GM12878 (cell line): ENCODE results near the gene DOHH. TPM values are rescaled to one million over a fixed set of nuclear protein-coding genes. Genes with fewer than 3 reads are reported as not detected.

Experiments
- ATAC-seq: fragments of 200-7000 bp; cut with Tn5 transposase; 3 replicates; pipeline ENCODE4 v1.9.1; 2020; ENCODE audit warnings: mild to moderate bottlenecking, moderate library complexity
- BruUV-seq: library from RNA; stranded (reverse); fragments of 400-500 nt; replicated peaks from 2 replicates; lab custom pipeline; 2021; lab: Mats Ljungman, UMichigan
- CTCF ChIA-PET: fragments of 300-600 bp; sonication (Branson Sonifier 250); formaldehyde crosslinking; extraction: SDS; loops from one replicate; lab custom pipeline; 2021; ENCODE audit warnings: inconsistent platforms; lab: Yijun Ruan, JAX
- POLR2A ChIA-PET: fragments of 350-600 bp; formaldehyde crosslinking; extraction: SDS; loops from one replicate; lab custom pipeline; 2021; ENCODE audit warnings: inconsistent platforms; lab: Charles Lee
- RAD21 ChIA-PET: fragments of 300-600 bp; sonication (Branson Sonifier 250); formaldehyde crosslinking; loops from one replicate; lab custom pipeline; 2023; ENCODE audit warnings: antibody characterized with exemption; ENCODE audit not compliant: unreplicated experiment; lab: Charles Lee
- SMC1A ChIA-PET: fragments of 300-600 bp; sonication (Branson Sonifier 250); formaldehyde crosslinking; loops from one replicate; lab custom pipeline; 2023; ENCODE audit not compliant: unreplicated experiment, uncharacterized antibody; lab: Charles Lee
- DNase-seq: peaks from one replicate; pipeline ENCODE4 v3.0.0-alpha.2; 2011; ENCODE audit warnings: low read depth, low spot score
- FAIRE-seq: peaks from 3 replicates; lab custom pipeline; 2011; peaks lifted over from hg19 to GRCh38; lab: Jason Lieb, UNC
- H2AFZ ChIP-seq: 2 replicates; pipeline ENCODE4 v1.6.0; 2011; ENCODE audit warnings: low read depth, low read length, control low read depth; ENCODE audit not compliant: control insufficient read depth
- H3K27ac ChIP-seq: 2 replicates; pipeline ENCODE4 v1.5.1; 2011; ENCODE audit warnings: control low read depth; ENCODE audit not compliant: control insufficient read depth, insufficient read depth
- H3K27me3 ChIP-seq, 2 experiments: replicated peaks in 1 of 2; 2 replicates each; pipeline versions ENCODE4 v1.6.0 to v1.6.1; 2011; ENCODE audit warnings: low read length in 1 of 2; ENCODE audit not compliant: control insufficient read depth in 2 of 2, insufficient read depth in 2 of 2
- H3K36me3 ChIP-seq, 2 experiments: 2 replicates each; pipeline ENCODE4 v1.5.1; 2011; ENCODE audit warnings: low read length in 1 of 2; ENCODE audit not compliant: control insufficient read depth in 2 of 2, insufficient read depth in 2 of 2
- H3K4me1 ChIP-seq: 2 replicates; pipeline ENCODE4 v1.6.1; 2011; ENCODE audit warnings: mild to moderate bottlenecking, low read length, moderate library complexity, mixed read lengths; ENCODE audit not compliant: control insufficient read depth, insufficient read depth
- H3K4me2 ChIP-seq: 2 replicates; pipeline ENCODE4 v1.6.0; 2011; ENCODE audit warnings: control low read depth; ENCODE audit not compliant: control insufficient read depth, insufficient read depth
- H3K4me3 ChIP-seq: fragments of 200-600 bp; sonication (generic); 2 replicates; pipeline ENCODE4 v1.5.1; 2016
- H3K79me2 ChIP-seq: 2 replicates; pipeline ENCODE4 v1.6.0; 2011; ENCODE audit warnings: low read length; ENCODE audit not compliant: control insufficient read depth, insufficient read depth
- H3K9ac ChIP-seq: 2 replicates; pipeline ENCODE4 v1.8.0; 2011; ENCODE audit warnings: low read length, control low read depth, mixed read lengths; ENCODE audit not compliant: control insufficient read depth, insufficient read depth
- H3K9me3 ChIP-seq: replicated peaks from 3 replicates; pipeline ENCODE4 v1.5.1; 2011; ENCODE audit warnings: mild to moderate bottlenecking, low read length; ENCODE audit not compliant: control insufficient read depth, insufficient read depth
- H4K20me1 ChIP-seq: 2 replicates; pipeline ENCODE4 v1.6.0; 2011; ENCODE audit not compliant: control insufficient read depth, insufficient read depth
- EZH2 ChIP-seq: IDR thresholded peaks from 2 replicates; pipeline ENCODE4 v1.6.1; 2012; ENCODE audit warnings: low read depth, mild to moderate bottlenecking, control low read depth, inconsistent platforms, low read length, borderline replicate concordance; ENCODE audit not compliant: control insufficient read depth
- FOXM1 ChIP-seq: IDR thresholded peaks from 2 replicates; pipeline ENCODE4 v1.6.1; 2012; ENCODE audit warnings: low read depth, mild to moderate bottlenecking, inconsistent platforms, low read length, moderate library complexity
- MTA3 ChIP-seq: IDR thresholded peaks from 2 replicates; pipeline ENCODE4 v1.6.1; 2012; ENCODE audit warnings: low read length, inconsistent platforms, borderline replicate concordance
- NKRF ChIP-seq: fragments of 450-650 bp; conservative IDR thresholded peaks from 2 replicates; pipeline ENCODE4 v1.6.1; 2017; ENCODE audit warnings: mild to moderate bottlenecking, moderate library complexity
- POLR2AphosphoS5 ChIP-seq: IDR thresholded peaks from 2 replicates; pipeline ENCODE4 v1.6.1; 2011; ENCODE audit warnings: mild to moderate bottlenecking, low read length, inconsistent platforms
- RCOR1 ChIP-seq: conservative IDR thresholded peaks from 2 replicates; pipeline ENCODE4 v1.6.1; 2012; ENCODE audit warnings: low read depth, low read length, improper control_type of control experiment
- SIX5 ChIP-seq: IDR thresholded peaks from 2 replicates; pipeline ENCODE4 v1.6.1; 2011; ENCODE audit warnings: mild to moderate bottlenecking, low read depth, low read length, moderate library complexity; ENCODE audit not compliant: severe bottlenecking
- SKIL ChIP-seq: fragments of 450-650 bp; IDR thresholded peaks from 2 replicates; pipeline ENCODE4 v1.6.1; 2017; ENCODE audit warnings: mild to moderate bottlenecking, low read depth, inconsistent platforms; ENCODE audit not compliant: poor library complexity, severe bottlenecking
- STAT1 ChIP-seq: fragments of 450-650 bp; conservative IDR thresholded peaks from 2 replicates; pipeline ENCODE4 v1.6.1; 2014; ENCODE audit warnings: antibody characterized with exemption, mild to moderate bottlenecking
- ZZZ3 ChIP-seq: IDR thresholded peaks from 2 replicates; pipeline ENCODE4 v1.6.1; 2011; ENCODE audit warnings: low read depth; ENCODE audit not compliant: control insufficient read depth, insufficient read length
- WGBS: methylation state at CpG from one replicate; pipeline ENCODE4 v1.1.6; 2016; ENCODE audit warnings: low lambda C conversion rate; ENCODE audit not compliant: insufficient replicate concordance, insufficient coverage; ENCODE audit errors: missing lambda C conversion rate; 5-methylcytosine and 5-hydroxymethylcytosine counted together
- in situ Hi-C: fragments of 300-500 bp; cut with MboI; formaldehyde crosslinking; loops from 9 replicates; pipeline ENCODE4 v1.14.3; 2018; ENCODE audit warnings: mixed read lengths
- intact Hi-C: fragments of 100-400 bp; cut with micrococcal nuclease; formaldehyde crosslinking; loops from one replicate; pipeline ENCODE4 v1.14.2; 2022; ENCODE audit not compliant: unreplicated experiment
- polyA plus RNA-seq, 11 experiments: library from polyadenylated mRNA; depleted of rRNA in 4 of 11; unstranded in 6 of 11; stranded (reverse) in 5 of 11; fragments of >200 nt; fragmentation: Nextera tagmentation in 4 of 11; fragmentation: Illumina TruSeq in 1 of 11; extraction: Ambion mirVana in 4 of 11; extraction: Trizol in 1 of 11; gene quantifications; 1 replicate in 1 of 11; 2 replicates in 10 of 11; pipeline versions ENCODE4 v1.2.1 to v1.2.3, GENCODE V29; 2011 to 2016; ENCODE audit warnings: inconsistent platforms in 2 of 11, missing spikeins in 2 of 11, low read depth in 1 of 11
- total RNA-seq, 4 experiments: library from RNA; depleted of rRNA in 3 of 4; stranded (reverse); fragments of >200 nt in 3 of 4; fragmentation: Illumina TruSeq in 1 of 4; extraction: Trizol in 1 of 4; gene quantifications; 2 replicates each; pipeline versions ENCODE4 v1.2.1 to v1.2.3, GENCODE V29; 2013 to 2021
- TF ChIP-seq, protein P1 (sequence below): IDR thresholded peaks from 2 replicates; pipeline ENCODE4 v1.6.1; 2012; ENCODE audit warnings: low read length, inconsistent platforms

Gene DOHH
- total and polyA plus RNA-seq, 10 of the 15 experiments (the other 5 are each of a cell fraction or from before 2014, with no cell fraction given), result 0.11 to 28.6 (median 11.7) TPM

DNA sequence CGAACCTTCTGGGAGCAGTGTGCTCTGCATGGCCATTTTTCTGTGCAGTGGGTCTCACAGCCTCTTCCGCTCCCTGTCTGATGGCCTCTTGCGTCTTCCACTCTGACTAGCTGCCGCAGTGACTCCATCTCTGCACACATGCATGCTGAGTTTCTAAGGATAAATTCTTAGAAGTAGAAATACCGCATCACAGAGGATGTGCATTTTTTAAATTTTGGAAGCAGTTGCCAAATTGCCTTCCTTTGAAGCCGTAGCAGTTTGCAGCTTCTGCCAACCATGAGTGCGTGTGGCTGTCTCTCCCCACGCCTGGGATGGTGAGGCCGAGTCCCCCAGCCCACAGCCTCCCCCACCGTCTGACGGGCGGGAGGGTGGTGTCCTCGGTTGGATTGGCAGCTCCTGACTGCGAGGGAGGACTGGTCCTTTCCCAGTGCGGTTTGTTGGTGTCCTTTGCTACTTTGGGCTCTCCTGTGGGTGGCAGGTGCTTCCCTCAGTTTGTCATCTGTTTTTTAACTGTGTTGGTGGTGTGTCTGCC is 15.5 kb upstream of the DOHH start:
- RAD21 ChIA-PET, result no interaction called here
- Histone ChIP-seq H3K4me3 (no peak overlapping the region), H3K27ac (no peak overlapping the region), H3K9me3 (no peaks in the 10 kb centered on the region), H3K4me2 (no peak overlapping the region), H3K36me3 (peaks cover 3 to 11% of the 10 kb centered on the region in 2 experiments; a peak in 2 of 4 replicates), H3K4me1 (peaks cover 4% of the 10 kb centered on the region; the same call in 1 of the 2 replicates), H2AFZ (no peak overlapping the region), H3K27me3 (no peaks in the 10 kb centered on the region), H3K9ac (no peak overlapping the region), H3K79me2 (peaks cover 14% of the 10 kb centered on the region)
- CTCF ChIA-PET, result no interaction called here
- SMC1A ChIA-PET, result no interaction called here
- DNase-seq (no peak), FAIRE-seq (no peak), ATAC-seq (no peak)
- POLR2A ChIA-PET, result interaction anchor here (0.5 to 0.7 kb wide), 2 partner anchors 12 to 79 kb away, joined by 3 read pairs; no protein-coding TSS in a partner anchor
- intact Hi-C loops (no loop called here), in situ Hi-C loops (no loop called here)
- no TSS peak for BruUV-seq
- 46% methylated on average over 15 of the region's 15 CpGs for WGBS
- TF ChIP-seq STAT1 (no peak), ZZZ3 (no peak), NKRF (no peak), SKIL (no peak), RCOR1 (no peak), SIX5 (no peak), POLR2AphosphoS5 (no peak), MTA3 (no peak), FOXM1 (no peak), EZH2 (no peak)
- TF ChIP-seq, protein P1, sequence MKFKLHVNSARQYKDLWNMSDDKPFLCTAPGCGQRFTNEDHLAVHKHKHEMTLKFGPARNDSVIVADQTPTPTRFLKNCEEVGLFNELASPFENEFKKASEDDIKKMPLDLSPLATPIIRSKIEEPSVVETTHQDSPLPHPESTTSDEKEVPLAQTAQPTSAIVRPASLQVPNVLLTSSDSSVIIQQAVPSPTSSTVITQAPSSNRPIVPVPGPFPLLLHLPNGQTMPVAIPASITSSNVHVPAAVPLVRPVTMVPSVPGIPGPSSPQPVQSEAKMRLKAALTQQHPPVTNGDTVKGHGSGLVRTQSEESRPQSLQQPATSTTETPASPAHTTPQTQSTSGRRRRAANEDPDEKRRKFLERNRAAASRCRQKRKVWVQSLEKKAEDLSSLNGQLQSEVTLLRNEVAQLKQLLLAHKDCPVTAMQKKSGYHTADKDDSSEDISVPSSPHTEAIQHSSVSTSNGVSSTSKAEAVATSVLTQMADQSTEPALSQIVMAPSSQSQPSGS, result no peak
- TF ChIP-seq, all 136 proteins: peak for 0
- H4K20me1 ChIP-seq, result no peaks in the 10 kb centered on the region
